ENCODE measurements around the gene EXOC3L4. TPM values are rescaled to one million over a fixed set of nuclear protein-coding genes. Genes with fewer than 3 reads are reported as not detected.

EXOC3L4 gene
- total RNA-seq, 1 experiment from 2014 or later, result 1.4 TPM

DNA sequence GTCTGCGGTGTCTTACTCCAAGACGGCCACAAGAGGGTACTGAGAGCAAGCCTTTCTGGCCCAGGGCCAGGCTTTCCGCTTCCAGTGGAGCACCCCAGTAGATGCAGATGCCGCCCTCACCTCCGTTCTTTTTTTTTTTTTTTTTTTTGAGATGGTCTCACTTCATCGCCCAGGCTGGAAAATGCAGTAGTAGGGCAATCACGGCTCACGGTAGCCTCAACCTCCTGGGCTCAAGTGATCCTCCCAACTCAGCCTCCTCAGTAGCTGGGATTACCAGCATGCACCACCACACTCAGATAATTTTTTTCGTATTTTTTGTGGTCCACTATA is 16.1 kb upstream of the EXOC3L4 start:
- Histone ChIP-seq H3K4me2 (ENCODE audit: low read length) (no peak overlapping the region), H3K9ac (ENCODE audit: low read length) (no peak overlapping the region), H3K27me3 (ENCODE audit: low read length) (no peaks in the 10 kb centered on the region), H3K9me3 (ENCODE audit: low read length) (no peaks in the 10 kb centered on the region), H3K79me2 (ENCODE audit: low read length) (no peaks in the 10 kb centered on the region), H3K27ac (ENCODE audit: low read length) (no peak overlapping the region), H3F3A (ENCODE audit: low read length, unreplicated experiment) (no peaks in the 10 kb centered on the region), H4K20me1 (ENCODE audit: low read length) (no peaks in the 10 kb centered on the region), H3K4me1 (ENCODE audit: insufficient read depth, low read length) (peaks cover 12% of the 10 kb centered on the region; the same call in 1 of the 2 replicates), H3K36me3 (ENCODE audit: low read depth, low read length) (no peaks in the 10 kb centered on the region), H3K9me2 (replicated peaks; ENCODE audit: low read length) (no peaks in the 10 kb centered on the region), H2AFZ (ENCODE audit: low read length) (no peak overlapping the region), H3K4me3 (ENCODE audit: low read length) (no peak overlapping the region)
- intact Hi-C loops (cut with micrococcal nuclease), result no loop called here
- TF ChIP-seq EZH2 (IDR thresholded peaks at IDR 0.05; ENCODE audit: low read length, unreplicated experiment) (no peak), EZH2phosphoT487 (IDR thresholded peaks at IDR 0.05; ENCODE audit: borderline replicate concordance, low read length) (no peak)
- TF ChIP-seq, protein P1, sequence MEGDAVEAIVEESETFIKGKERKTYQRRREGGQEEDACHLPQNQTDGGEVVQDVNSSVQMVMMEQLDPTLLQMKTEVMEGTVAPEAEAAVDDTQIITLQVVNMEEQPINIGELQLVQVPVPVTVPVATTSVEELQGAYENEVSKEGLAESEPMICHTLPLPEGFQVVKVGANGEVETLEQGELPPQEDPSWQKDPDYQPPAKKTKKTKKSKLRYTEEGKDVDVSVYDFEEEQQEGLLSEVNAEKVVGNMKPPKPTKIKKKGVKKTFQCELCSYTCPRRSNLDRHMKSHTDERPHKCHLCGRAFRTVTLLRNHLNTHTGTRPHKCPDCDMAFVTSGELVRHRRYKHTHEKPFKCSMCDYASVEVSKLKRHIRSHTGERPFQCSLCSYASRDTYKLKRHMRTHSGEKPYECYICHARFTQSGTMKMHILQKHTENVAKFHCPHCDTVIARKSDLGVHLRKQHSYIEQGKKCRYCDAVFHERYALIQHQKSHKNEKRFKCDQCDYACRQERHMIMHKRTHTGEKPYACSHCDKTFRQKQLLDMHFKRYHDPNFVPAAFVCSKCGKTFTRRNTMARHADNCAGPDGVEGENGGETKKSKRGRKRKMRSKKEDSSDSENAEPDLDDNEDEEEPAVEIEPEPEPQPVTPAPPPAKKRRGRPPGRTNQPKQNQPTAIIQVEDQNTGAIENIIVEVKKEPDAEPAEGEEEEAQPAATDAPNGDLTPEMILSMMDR (conservative IDR thresholded peaks at IDR 0.05; ENCODE audit: low read depth, low read length), result peak; percentile 71
- CTCF ChIA-PET, result no interaction called here
- ATAC-seq, result no peak
- BruUV-seq (replicated peaks), result no TSS peak
- POLR2A ChIA-PET (ENCODE audit: unreplicated experiment), result no interaction called here
- peak; percentile 78 for DNase-seq

DNA sequence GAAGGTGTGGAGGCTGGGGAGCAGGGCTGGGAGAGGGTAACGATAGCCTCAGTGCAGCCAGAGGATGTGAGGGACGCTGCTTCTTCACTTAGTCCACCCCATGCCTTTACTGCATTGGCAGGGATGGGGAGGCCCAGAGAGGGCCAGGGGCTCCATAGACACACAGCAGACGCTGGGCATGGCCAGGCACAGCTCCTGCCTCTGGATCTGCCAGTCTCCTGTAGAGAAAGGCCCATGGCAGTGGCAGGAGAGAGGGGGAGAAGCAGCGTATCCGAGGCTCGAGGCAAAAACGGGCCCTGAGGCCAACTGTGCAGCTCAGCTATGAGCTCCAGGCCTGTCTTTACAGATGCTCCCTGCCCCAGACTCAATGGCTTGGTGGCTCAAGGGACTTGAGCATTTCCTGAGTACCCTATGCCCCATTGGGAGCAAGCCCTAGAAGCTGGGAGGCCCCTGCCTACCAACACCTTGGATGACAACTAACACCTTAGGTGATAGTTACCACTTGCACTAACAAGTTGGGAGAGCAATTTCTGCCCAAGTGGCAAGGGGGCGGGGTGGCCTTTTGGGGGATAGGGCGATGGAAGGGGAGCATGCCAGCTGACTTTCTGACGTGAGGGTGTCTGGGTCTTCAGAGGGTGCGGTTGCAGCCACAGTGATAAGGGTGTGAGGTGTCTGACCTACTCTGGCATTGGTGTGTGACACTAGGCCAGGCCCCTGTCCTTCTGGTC is 15.5 kb upstream of the EXOC3L4 start:
- no peaks in the 10 kb centered on the region for H4K20me1 ChIP-seq (ENCODE audit: low read length)
- POLR2A ChIA-PET (ENCODE audit: unreplicated experiment), result no interaction called here
- no peak overlapping the region for H2AFZ ChIP-seq (ENCODE audit: low read length)
- H3K9ac ChIP-seq (ENCODE audit: low read length), result no peak overlapping the region
- no peaks in the 10 kb centered on the region for H3K27me3 ChIP-seq (ENCODE audit: low read length)
- ATAC-seq (no peak), DNase-seq (no peak)
- no TSS peak for BruUV-seq (replicated peaks)
- H3K9me3 ChIP-seq (ENCODE audit: low read length), result no peaks in the 10 kb centered on the region
- CTCF ChIA-PET, result no interaction called here
- H3K27ac ChIP-seq (ENCODE audit: low read length), result no peak overlapping the region
- H3K36me3 ChIP-seq (ENCODE audit: low read depth, low read length), result no peaks in the 10 kb centered on the region
- H3K4me1 ChIP-seq (ENCODE audit: insufficient read depth, low read length), result peaks cover 12% of the 10 kb centered on the region; the same call in 1 of the 2 replicates
- H3F3A ChIP-seq (ENCODE audit: low read length, unreplicated experiment), result no peaks in the 10 kb centered on the region
- H3K4me2 ChIP-seq (ENCODE audit: low read length), result no peak overlapping the region
- no peaks in the 10 kb centered on the region for H3K9me2 ChIP-seq (replicated peaks; ENCODE audit: low read length)
- no peaks in the 10 kb centered on the region for H3K79me2 ChIP-seq (ENCODE audit: low read length)
- no peak overlapping the region for H3K4me3 ChIP-seq (ENCODE audit: low read length)
- TF ChIP-seq EZH2phosphoT487 (IDR thresholded peaks at IDR 0.05; ENCODE audit: borderline replicate concordance, low read length), result no peak
- TF ChIP-seq, protein P1 (conservative IDR thresholded peaks at IDR 0.05; ENCODE audit: low read depth, low read length), result no peak
- no peak for TF ChIP-seq EZH2 (IDR thresholded peaks at IDR 0.05; ENCODE audit: low read length, unreplicated experiment)
- intact Hi-C loops (cut with micrococcal nuclease), result no loop called here

DNA sequence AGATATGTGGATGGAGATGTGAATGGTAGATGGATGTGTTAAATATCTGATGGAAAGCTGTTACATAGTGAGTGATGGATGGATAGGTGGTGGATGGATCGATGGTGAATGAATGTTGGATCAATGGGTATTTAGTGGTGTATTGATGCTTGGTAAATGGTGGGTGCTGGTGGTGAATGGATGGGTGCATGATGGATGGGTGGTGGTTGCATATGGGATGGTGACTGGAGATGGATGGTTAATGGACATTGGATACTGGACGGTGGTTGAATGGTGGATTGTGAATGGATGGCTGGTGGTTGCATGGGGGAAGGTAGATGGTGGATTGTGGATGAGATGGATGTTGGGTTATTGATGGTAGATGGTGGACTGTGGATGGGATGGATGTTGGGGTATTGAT is 12.6 kb upstream of the EXOC3L4 start:
- TF ChIP-seq EZH2phosphoT487 (IDR thresholded peaks at IDR 0.05; ENCODE audit: borderline replicate concordance, low read length), result no peak
- TF ChIP-seq, protein P1 (conservative IDR thresholded peaks at IDR 0.05; ENCODE audit: low read depth, low read length), result no peak
- no peak for TF ChIP-seq EZH2 (IDR thresholded peaks at IDR 0.05; ENCODE audit: low read length, unreplicated experiment)
- no peak overlapping the region for H3K4me2 ChIP-seq (ENCODE audit: low read length)
- no peak overlapping the region for H2AFZ ChIP-seq (ENCODE audit: low read length)
- H3K9me3 ChIP-seq (ENCODE audit: low read length), result no peaks in the 10 kb centered on the region
- no peak overlapping the region for H3K9ac ChIP-seq (ENCODE audit: low read length)
- CTCF ChIA-PET, result no interaction called here
- H3F3A ChIP-seq (ENCODE audit: low read length, unreplicated experiment), result no peaks in the 10 kb centered on the region
- no TSS peak for BruUV-seq (replicated peaks)
- intact Hi-C loops (cut with micrococcal nuclease), result no loop called here
- no peaks in the 10 kb centered on the region for H4K20me1 ChIP-seq (ENCODE audit: low read length)
- no peak overlapping the region for H3K27ac ChIP-seq (ENCODE audit: low read length)
- H3K27me3 ChIP-seq (ENCODE audit: low read length), result no peaks in the 10 kb centered on the region
- ATAC-seq, result no peak
- no peaks in the 10 kb centered on the region for H3K4me1 ChIP-seq (ENCODE audit: insufficient read depth, low read length)
- POLR2A ChIA-PET (ENCODE audit: unreplicated experiment), result no interaction called here
- no peak overlapping the region for H3K4me3 ChIP-seq (ENCODE audit: low read length)
- H3K36me3 ChIP-seq (ENCODE audit: low read depth, low read length), result no peaks in the 10 kb centered on the region
- no peaks in the 10 kb centered on the region for H3K9me2 ChIP-seq (replicated peaks; ENCODE audit: low read length)
- DNase-seq, result no peak
- no peaks in the 10 kb centered on the region for H3K79me2 ChIP-seq (ENCODE audit: low read length)
